HepG2 (cell line): ENCODE results near the gene TLCD3B. TPM values are rescaled to one million over a fixed set of nuclear protein-coding genes. Genes with fewer than 3 reads are reported as not detected.

Experiments
- HOXA9 ChIP-seq: sonication (generic); formaldehyde crosslinking; IDR thresholded peaks from 2 replicates; pipeline ENCODE4 v1.8.1; 2022; ENCODE audit warnings: missing genetic modification reagents, mild to moderate bottlenecking, moderate library complexity, borderline replicate concordance
- MIER3 ChIP-seq: IDR thresholded peaks from 2 replicates; pipeline ENCODE4 v1.6.1; 2016; ENCODE audit warnings: missing compliant biosample characterization, borderline replicate concordance
- MXI1 ChIP-seq: IDR thresholded peaks from 3 replicates; pipeline ENCODE4 v1.6.1; 2012; ENCODE audit warnings: low read depth, low read length, inconsistent platforms, borderline replicate concordance
- PAXIP1 ChIP-seq: sonication (generic); formaldehyde crosslinking; conservative IDR thresholded peaks from 2 replicates; pipeline ENCODE4 v1.4.0; 2020; ENCODE audit warnings: mild to moderate bottlenecking, missing genetic modification reagents, moderate library complexity
- SNAI1 ChIP-seq: sonication (generic); formaldehyde crosslinking; IDR thresholded peaks from 2 replicates; pipeline ENCODE4 v1.5.0; 2020; ENCODE audit warnings: mild to moderate bottlenecking, missing genetic modification reagents, borderline replicate concordance
- ZBTB40 ChIP-seq, 2 experiments: fragments of 450-650 bp in 1 of 2; sonication (generic) in 1 of 2; formaldehyde crosslinking in 1 of 2; IDR thresholded peaks; 2 replicates each; pipeline versions ENCODE4 v1.6.1 to v1.8.0; 2016 to 2022; ENCODE audit warnings: antibody characterized with exemption in 1 of 2, mild to moderate bottlenecking in 1 of 2, missing genetic modification reagents in 1 of 2
- ZNF431 ChIP-seq: sonication (generic); formaldehyde crosslinking; IDR thresholded peaks from 2 replicates; pipeline ENCODE4 v1.9.0; 2022; ENCODE audit warnings: missing genetic modification reagents, low read depth, mild to moderate bottlenecking, borderline replicate concordance
- ZNF530 ChIP-seq: sonication (generic); formaldehyde crosslinking; IDR thresholded peaks from 2 replicates; pipeline ENCODE4 v1.5.0; 2020; ENCODE audit warnings: low read depth, mild to moderate bottlenecking, missing genetic modification reagents
- polyA plus RNA-seq, 8 experiments: library from polyadenylated mRNA; depleted of rRNA in 3 of 8; stranded (reverse) in 7 of 8; unstranded in 1 of 8; fragments of >200 nt; fragmentation: Illumina TruSeq in 4 of 8; extraction: Trizol in 4 of 8; gene quantifications; 2 replicates each; pipeline versions ENCODE4 v1.2.1 to v1.2.3, GENCODE V29; 2011 to 2016; ENCODE audit warnings: low read depth in 4 of 8, missing spikeins in 1 of 8, mixed read lengths in 1 of 8; ENCODE audit not compliant: insufficient read depth in 1 of 8
- total RNA-seq, 5 experiments: library from RNA; depleted of rRNA; stranded (reverse); fragments of >200 nt; fragmentation: Illumina TruSeq; extraction: Trizol; gene quantifications; 2 replicates each; pipeline ENCODE4 v1.2.3, GENCODE V29; 2016; ENCODE audit warnings: low read depth in 1 of 5

TLCD3B gene
- total and polyA plus RNA-seq, 2 of the 13 experiments (the other 11 are each of a cell fraction or from before 2014, with no cell fraction given), result not detected

GRCh38 chr16:29995324-29995910 lies 35.7 kb downstream of the TLCD3B start, which contains the start of gene HIRIP3 (continued):
- no peak for TF ChIP-seq ZBTB40 (IDR thresholded peaks at IDR 0.05)
- peak; percentile 15; the same call in 1 of the 2 replicates for TF ChIP-seq ZBTB40 (CRISPR knock-in tag; IDR thresholded peaks at IDR 0.05)
- 0 out of 2 replicates have a peak, but pooled peaks have one; percentile 64 for TF ChIP-seq ZNF530 (CRISPR knock-in tag)
- peak; percentile 82; the same call in 2 of the 3 replicates for TF ChIP-seq MXI1
- TF ChIP-seq HOXA9 (CRISPR knock-in tag), result 0 out of 2 replicates have a peak, but pooled peaks have one; percentile 20
- TF ChIP-seq ZNF431 (CRISPR knock-in tag), result no peak; the same call in 1 of the 2 replicates
- TF ChIP-seq SNAI1 (CRISPR knock-in tag), result 0 out of 2 replicates have a peak, but pooled peaks have one; percentile 25
- TF ChIP-seq PAXIP1 (CRISPR knock-in tag), result no peak; the same call in 1 of the 2 replicates
- TF ChIP-seq MIER3 (CRISPR knock-in tag), result no peak
